GM21515 (cell line): ENCODE measurements around the gene EEF1A2.
"Not testable (repeated sequence)": the region's sequence is repeated elsewhere in the genome, so short reads cannot be mapped to it uniquely, and the experiment has no call there.

ENCODE experiments used
- ATAC-seq: cut with Tn5 transposase; IDR thresholded peaks from one replicate; pipeline ENCODE4 v1.9.1; 2021; ENCODE audit not compliant: unreplicated experiment

Gene EEF1A2

GRCh38 chr20:63488315-63489251, 10.3 kb downstream of the EEF1A2 start:
- ATAC-seq = no peak

- no peak for ATAC-seq
Observed at GRCh38 chr20:63487781-63488241, 11.1 kb downstream of the EEF1A2 start.

- no peak for ATAC-seq
Observed at GRCh38 chr20:63487116-63487764, 11.6 kb downstream of the EEF1A2 start.

DNA sequence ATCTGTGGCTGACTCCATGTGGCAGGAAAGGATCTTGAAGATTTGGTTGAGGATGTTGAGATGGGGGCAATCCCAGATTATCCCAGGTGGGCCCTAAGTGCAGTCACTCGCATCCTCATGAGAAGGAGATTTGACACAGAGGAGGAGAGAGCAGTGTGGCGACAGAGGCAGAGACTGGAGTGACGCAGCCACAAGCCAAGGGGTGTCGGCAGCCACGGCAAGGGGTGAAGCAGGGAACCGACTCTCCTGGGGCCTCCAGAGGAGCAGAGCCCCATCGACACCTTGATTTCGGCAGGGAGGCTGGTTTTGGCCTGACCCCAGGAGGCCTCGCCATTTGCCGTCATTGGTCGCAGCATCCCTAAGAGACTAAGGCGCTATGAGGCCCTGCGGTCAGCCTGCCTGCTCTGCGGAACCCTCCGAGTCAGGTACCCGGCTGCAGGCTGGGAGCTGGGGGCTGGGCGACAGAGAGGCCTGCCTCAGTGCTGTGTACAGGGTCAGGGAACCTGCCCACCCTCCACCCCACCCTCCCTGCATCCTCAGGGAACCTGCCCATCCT, 12.5 kb downstream of the EEF1A2 start:
- ATAC-seq = no peak

DNA sequence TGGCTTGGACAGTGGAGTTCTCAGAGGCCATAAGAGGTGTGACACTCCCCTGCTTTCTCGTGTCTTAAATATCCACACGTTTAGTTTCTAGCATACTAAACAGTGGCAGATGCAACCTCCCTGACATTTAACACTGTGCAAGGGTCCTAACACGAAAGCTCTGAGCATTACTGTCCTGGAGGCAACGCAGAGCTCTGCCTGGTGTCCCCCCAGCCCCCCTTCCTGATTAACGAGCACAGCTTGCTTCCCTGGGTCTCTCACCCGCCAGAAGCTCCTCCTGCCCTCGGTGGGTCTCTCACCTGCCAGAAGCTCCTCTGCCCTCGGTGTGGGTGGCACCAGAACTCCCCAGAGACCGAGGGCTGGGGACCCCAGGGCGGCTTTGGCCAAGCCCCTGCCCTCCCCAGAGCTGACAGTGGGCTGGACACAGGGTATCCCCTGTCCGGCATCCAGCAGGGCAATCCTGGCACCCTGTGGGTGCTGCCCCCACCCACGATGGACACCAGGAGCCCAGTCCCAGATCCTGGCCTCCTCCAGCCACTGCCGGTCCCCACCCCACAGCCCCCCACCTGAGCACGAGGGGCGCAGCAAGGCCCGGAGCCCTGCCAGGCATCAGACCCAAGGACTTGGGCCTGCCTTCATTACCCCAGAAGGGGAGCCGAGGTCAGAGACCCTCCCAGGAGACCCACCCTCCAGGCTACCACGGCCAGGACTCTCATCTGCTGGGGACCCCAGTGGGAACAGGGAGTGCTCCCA, 14.1 kb downstream of the EEF1A2 start:
- ATAC-seq = no peak

GRCh38 chr20:63484236-63484635, 14.6 kb downstream of the EEF1A2 start:
- ATAC-seq = no peak

GRCh38 chr20:63483834-63484233, 15.0 kb downstream of the EEF1A2 start:
- no peak for ATAC-seq

DNA sequence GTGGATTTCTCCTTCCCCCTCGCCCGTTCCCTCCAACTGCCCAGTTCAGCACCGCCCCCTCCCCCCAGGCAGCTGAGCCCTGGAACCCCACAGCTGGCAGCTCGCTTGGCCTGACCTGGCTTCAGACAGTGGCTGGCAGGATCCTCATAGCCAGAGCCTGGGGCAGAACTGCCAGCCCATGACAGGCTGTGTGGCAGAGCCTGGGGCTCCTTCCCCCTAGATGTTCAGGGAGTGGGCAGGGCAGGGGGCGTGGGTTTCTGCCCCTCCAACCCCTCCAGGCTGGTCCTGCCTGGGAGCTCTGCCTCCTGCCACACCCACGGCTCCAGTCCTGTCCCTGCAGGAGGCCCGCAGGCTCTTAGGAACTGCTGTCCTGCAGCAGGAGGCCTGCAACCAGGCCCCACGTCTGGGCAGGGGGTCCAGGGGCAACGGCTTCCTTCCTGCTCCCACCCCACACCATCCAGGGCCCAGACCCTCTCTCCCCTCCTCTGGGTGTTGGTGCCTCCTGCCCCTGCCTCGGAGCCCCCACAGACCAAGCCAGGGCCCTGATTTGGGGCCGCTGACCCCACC, 16.8 kb downstream of the EEF1A2 start:
- no peak for ATAC-seq

DNA sequence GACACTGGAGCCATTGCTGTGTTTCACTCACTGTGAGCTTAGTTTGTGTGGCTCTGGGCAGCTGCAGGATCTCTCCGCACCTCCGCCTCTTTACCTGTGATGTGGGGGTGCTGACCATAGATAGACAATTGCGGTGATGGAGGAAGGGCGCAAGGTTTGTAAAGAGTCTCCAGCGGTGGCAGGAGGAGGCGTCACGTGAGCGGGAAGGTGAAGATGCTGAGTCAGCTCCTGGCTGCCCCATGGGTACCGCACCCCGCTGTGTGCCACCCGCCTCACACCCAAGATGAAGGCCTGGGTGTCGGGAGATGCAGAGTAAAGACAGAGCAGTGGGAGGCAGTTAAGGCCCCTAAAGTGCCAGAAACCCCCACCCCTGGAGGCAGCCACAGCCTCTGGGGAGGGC, 17.4 kb downstream of the EEF1A2 start:
- ATAC-seq = no peak

GRCh38 chr20:63479695-63480419, 19.0 kb downstream of the EEF1A2 start:
- not testable (repeated sequence) for ATAC-seq

- ATAC-seq = no peak
Observed at GRCh38 chr20:63478346-63479302, 20.3 kb downstream of the EEF1A2 start.

DNA sequence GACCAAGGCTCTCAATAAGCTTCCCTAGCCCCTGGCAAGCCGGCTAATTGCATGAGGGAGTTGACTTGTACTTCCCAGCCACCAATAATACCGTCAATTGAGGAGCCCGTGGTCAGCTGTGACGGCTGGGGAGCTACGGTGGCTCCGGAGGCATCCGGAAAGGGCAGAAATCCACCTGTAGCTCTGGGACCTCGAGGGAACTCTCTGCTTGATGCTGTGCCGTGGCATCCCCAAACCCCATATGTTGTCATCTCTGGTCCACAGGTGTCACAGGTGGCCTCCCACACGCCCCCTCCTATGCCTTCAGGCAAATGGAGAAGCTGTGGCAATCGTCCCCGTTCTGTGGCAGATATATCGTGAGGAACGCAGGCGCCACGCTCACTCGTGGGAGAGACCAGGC, 20.9 kb downstream of the EEF1A2 start:
- ATAC-seq = no peak

GRCh38 chr20:63477061-63477616, 21.7 kb downstream of the EEF1A2 start:
- no peak for ATAC-seq

DNA sequence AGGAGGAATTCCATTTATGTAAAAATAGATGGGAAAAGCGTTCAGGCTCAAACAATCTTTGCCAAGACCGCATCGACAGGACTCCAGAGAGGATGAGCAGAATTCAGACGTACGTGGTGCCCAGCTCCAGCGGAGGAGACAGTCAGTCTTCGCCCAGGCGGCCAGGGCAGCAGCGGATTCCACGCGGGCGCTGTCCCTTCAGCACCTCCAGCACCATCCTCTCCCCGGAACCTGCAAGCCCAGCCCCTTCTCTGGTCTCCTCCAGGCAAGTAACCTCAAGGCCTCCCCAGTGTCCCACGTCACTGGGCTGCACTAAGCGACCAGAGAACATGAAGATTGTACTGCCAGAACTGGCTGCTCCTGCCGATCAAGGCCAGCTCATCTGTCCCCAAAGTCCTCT, 23.7 kb downstream of the EEF1A2 start:
- ATAC-seq = no peak

- no peak for ATAC-seq
Observed at GRCh38 chr20:63473555-63474449, 25.1 kb downstream of the EEF1A2 start.

- no peak for ATAC-seq
Observed at GRCh38 chr20:63472862-63473390, 26.0 kb downstream of the EEF1A2 start.
